Esophagus squamous epithelium (tissue), 5 donors: ENCODE measurements around the gene CTNNA2. TPM values are rescaled to one million over a fixed set of nuclear protein-coding genes. Genes with fewer than 3 reads are reported as not detected.

Experiments
- DNase-seq: peaks from one replicate; lab custom pipeline; 2025; lab: John Stamatoyannopoulos, UW
- H3K27ac ChIP-seq, 4 donors: fragments of 200-600 bp; sonication (generic); one replicate each; pipeline ENCODE4 v1.5.1; 2016 to 2019; ENCODE audit warnings: mild to moderate bottlenecking in 1 of 4
- H3K27me3 ChIP-seq, 4 donors: fragments of 200-600 bp; sonication (generic); 1 replicate in 3 of 4; 2 replicates in 1 of 4; pipeline versions ENCODE4 v1.5.1 to v1.6.0; 2017 to 2021; ENCODE audit warnings: antibody characterized with exemption in 1 of 4
- H3K36me3 ChIP-seq, 3 donors: fragments of 200-600 bp; sonication (generic); one replicate each; pipeline ENCODE4 v1.5.1; 2016 to 2019
- H3K4me1 ChIP-seq, 3 donors: fragments of 200-600 bp; sonication (generic); one replicate each; pipeline ENCODE4 v1.5.1; 2017 to 2019
- H3K4me3 ChIP-seq, 4 donors: fragments of 200-600 bp; sonication (generic); 1 replicate in 3 of 4; 2 replicates in 1 of 4; pipeline ENCODE4 v1.5.1; 2016 to 2019; ENCODE audit warnings: mild to moderate bottlenecking in 2 of 4, moderate library complexity in 1 of 4
- H3K9me3 ChIP-seq, 3 donors: fragments of 200-600 bp; sonication (generic); one replicate each; pipeline ENCODE4 v1.5.1; 2016 to 2019
- POLR2A ChIP-seq, 4 donors: fragments of 450-650 bp; IDR thresholded peaks; one replicate each; pipeline ENCODE4 v1.6.1; 2017; ENCODE audit warnings: antibody characterized with exemption in 4 of 4, mild to moderate bottlenecking in 4 of 4, moderate library complexity in 3 of 4
- WGBS, 2 donors: methylation state at CpG; one replicate each; pipeline ENCODE4 v1.1.5; 2018; 5-methylcytosine and 5-hydroxymethylcytosine counted together
- intact Hi-C: fragments of 100-400 bp; cut with DNase I; formaldehyde crosslinking; loops from one replicate; pipeline ENCODE4 v1.15.0; 2022
- total RNA-seq, 4 donors: library from RNA; depleted of rRNA; stranded (reverse); fragments of >200 nt; gene quantifications; one replicate each; pipeline ENCODE4 v1.1.0, GENCODE V29; 2016
- TF ChIP-seq, protein P1 (sequence below), 6 experiments: fragments of 450-650 bp in 4 of 6; fragments of 200-600 bp in 2 of 6; sonication (generic) in 2 of 6; IDR thresholded peaks; one replicate each; pipeline ENCODE4 v1.5.1; 2016 to 2019; ENCODE audit warnings: antibody characterized with exemption in 6 of 6, mild to moderate bottlenecking in 4 of 6, moderate library complexity in 4 of 6
- donor health status: DM: yes; HTN: yes; CAD: no.

The CTNNA2 gene
- total RNA-seq, 4 donors from 2014 or later, result not detected

DNA sequence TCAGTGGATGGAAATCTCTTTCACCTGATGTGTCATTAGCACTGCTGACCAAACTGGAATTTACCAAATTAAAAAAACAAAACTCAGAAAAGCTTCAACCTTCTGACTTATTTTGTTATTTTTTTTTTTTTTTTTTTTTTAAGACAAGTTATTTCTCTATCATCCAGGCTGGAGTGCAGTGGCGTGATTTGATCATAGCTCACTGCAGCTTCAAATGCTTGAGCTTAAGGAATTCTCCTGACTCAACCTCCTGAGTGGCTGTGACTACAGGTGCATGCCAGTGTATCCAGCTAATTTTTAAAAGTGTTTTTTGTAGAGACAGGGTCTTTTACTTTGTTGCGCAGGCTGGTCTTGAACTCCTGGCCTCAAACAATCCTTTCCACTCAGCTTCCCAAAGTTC lies 636.1 kb downstream of the CTNNA2 start:
- no peak overlapping the region for H3K4me3 ChIP-seq
- H3K36me3 ChIP-seq, result no peaks in the 10 kb centered on the region
- H3K27ac ChIP-seq, result no peak overlapping the region
- 85 to 92% methylated on average over 2 of the region's 2 CpGs for WGBS, 2 donors
- no peak for TF ChIP-seq POLR2A (IDR thresholded peaks at IDR 0.05)
- TF ChIP-seq, protein P1, sequence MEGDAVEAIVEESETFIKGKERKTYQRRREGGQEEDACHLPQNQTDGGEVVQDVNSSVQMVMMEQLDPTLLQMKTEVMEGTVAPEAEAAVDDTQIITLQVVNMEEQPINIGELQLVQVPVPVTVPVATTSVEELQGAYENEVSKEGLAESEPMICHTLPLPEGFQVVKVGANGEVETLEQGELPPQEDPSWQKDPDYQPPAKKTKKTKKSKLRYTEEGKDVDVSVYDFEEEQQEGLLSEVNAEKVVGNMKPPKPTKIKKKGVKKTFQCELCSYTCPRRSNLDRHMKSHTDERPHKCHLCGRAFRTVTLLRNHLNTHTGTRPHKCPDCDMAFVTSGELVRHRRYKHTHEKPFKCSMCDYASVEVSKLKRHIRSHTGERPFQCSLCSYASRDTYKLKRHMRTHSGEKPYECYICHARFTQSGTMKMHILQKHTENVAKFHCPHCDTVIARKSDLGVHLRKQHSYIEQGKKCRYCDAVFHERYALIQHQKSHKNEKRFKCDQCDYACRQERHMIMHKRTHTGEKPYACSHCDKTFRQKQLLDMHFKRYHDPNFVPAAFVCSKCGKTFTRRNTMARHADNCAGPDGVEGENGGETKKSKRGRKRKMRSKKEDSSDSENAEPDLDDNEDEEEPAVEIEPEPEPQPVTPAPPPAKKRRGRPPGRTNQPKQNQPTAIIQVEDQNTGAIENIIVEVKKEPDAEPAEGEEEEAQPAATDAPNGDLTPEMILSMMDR (IDR thresholded peaks at IDR 0.05), result no peak
- intact Hi-C loops, result no loop called here
- H3K27me3 ChIP-seq, result no peaks in the 10 kb centered on the region
- H3K4me1 ChIP-seq, result no peaks in the 10 kb centered on the region
- DNase-seq, result no peak
- no peaks in the 10 kb centered on the region for H3K9me3 ChIP-seq

DNA sequence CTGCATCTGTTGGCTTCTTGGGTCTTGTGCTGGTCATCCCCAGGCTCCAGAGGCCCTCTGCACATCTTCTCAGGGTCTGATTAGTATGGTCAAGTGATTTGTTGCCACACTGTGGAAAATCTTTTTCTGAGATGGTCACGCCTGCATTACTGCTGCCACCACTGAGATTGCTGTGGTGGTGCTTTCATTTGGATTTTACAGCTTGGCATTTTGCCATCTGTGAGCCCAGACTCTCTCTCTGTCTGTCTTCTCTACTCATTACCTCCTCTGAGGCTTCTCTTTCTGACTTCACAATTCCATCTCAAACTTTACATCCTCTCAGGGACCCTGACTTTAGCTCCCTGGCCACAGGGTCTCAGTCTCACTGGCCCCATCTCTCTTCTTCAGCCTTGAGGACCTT lies 637.1 kb downstream of the CTNNA2 start:
- TF ChIP-seq, protein P1 (IDR thresholded peaks at IDR 0.05), result no peak
- no peak for TF ChIP-seq POLR2A (IDR thresholded peaks at IDR 0.05)
- no peak for DNase-seq
- Histone ChIP-seq H3K4me3 (no peak overlapping the region), H3K4me1 (no peaks in the 10 kb centered on the region), H3K27ac (no peak overlapping the region), H3K36me3 (no peaks in the 10 kb centered on the region), H3K9me3 (no peaks in the 10 kb centered on the region), H3K27me3 (no peaks in the 10 kb centered on the region)
- intact Hi-C loops, result no loop called here
- 78 to 94% methylated on average over 1 of the region's 1 CpG for WGBS, 2 donors

DNA sequence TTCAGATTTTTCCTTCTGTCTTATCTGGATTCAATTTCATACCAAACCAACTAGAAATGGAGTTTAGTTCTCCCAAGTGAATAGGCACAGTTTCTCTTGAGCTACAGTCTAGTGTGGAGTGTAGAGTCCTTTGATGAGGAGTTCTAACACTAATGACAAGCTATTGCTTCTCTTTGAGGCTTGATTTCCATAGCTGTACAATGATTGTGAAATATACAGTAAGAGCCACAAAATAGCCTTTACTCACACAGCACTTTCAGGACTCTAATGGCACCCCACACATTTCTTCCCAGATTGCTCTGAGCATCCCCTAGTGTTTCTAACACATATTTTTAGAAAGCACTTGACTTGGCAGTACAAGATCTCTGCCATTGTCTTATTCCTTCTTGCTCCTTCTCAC lies 638.4 kb downstream of the CTNNA2 start:
- intact Hi-C loops, result no loop called here
- no peak for TF ChIP-seq POLR2A (IDR thresholded peaks at IDR 0.05)
- TF ChIP-seq, protein P1 (IDR thresholded peaks at IDR 0.05), result no peak

DNA sequence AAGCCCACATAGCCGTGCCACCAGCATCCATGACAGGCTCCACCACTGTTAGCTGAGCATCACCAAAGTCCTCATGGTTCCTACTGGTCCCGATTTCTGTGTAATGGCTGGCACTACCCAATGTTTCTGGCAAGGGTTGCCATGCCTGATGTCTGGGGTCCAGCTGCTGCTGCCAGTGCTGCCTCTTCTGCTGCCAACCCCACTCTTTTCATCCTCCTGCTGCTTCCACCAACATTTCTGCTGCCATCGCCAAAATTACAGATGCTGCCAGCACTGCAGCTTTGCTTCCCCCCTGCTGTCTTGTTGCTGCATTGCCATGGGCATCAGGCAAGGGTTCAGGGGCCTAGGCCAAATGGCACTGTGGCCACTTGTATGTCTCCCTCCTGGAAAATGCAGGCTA lies 638.8 kb downstream of the CTNNA2 start:
- WGBS, 2 donors, result 79 to 80% methylated on average over 3 of the region's 3 CpGs
- intact Hi-C loops, result no loop called here
- no peaks in the 10 kb centered on the region for H3K4me1 ChIP-seq

More for the DNA sequence above, 638.4 kb downstream of the CTNNA2 start:
- no peaks in the 10 kb centered on the region for H3K36me3 ChIP-seq
- H3K27me3 ChIP-seq, result no peaks in the 10 kb centered on the region
- no peak overlapping the region for H3K4me3 ChIP-seq
- DNase-seq, result no peak
- no peaks in the 10 kb centered on the region for H3K4me1 ChIP-seq
- H3K9me3 ChIP-seq, result no peaks in the 10 kb centered on the region
- no peak overlapping the region for H3K27ac ChIP-seq

DNA sequence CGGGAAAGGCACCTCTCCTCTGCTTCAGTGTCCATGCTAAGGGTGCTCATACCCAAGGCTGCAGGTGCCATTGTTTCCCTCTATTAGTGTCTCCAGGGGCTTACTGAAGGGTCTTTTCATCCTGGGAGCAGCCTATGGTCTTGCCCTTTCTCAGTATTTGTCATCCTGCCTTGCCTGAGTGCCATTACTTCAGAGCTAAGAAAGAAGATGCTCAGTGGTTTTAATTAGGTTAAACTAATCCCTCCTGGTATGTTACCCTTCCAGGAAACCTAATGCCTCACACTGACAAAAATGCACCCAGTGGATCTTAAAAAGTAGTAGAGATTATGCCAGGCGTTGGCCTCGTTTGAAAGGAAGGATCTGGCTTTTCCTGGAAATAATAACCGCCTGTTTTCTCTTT lies 640.3 kb downstream of the CTNNA2 start:
- Histone ChIP-seq H3K36me3 (no peaks in the 10 kb centered on the region), H3K9me3 (no peaks in the 10 kb centered on the region), H3K27ac (no peak overlapping the region), H3K4me3 (no peak overlapping the region), H3K27me3 (no peaks in the 10 kb centered on the region), H3K4me1 (no peaks in the 10 kb centered on the region)
- DNase-seq, result no peak
- 58 to 67% methylated on average over 4 of the region's 4 CpGs for WGBS, 2 donors
- intact Hi-C loops, result no loop called here
- TF ChIP-seq POLR2A (IDR thresholded peaks at IDR 0.05), result no peak
- TF ChIP-seq, protein P1 (IDR thresholded peaks at IDR 0.05), result no peak

More for the DNA sequence above, 638.8 kb downstream of the CTNNA2 start:
- Histone ChIP-seq H3K4me3 (no peak overlapping the region), H3K9me3 (no peaks in the 10 kb centered on the region), H3K27ac (no peak overlapping the region), H3K27me3 (no peaks in the 10 kb centered on the region), H3K36me3 (no peaks in the 10 kb centered on the region)
- no peak for DNase-seq
- TF ChIP-seq, protein P1 (IDR thresholded peaks at IDR 0.05), result no peak
- no peak for TF ChIP-seq POLR2A (IDR thresholded peaks at IDR 0.05)
